GM21576 (cell line): Measurements from ENCODE around the gene SERPINB3.
"Not testable (repeated sequence)": the region's sequence is repeated elsewhere in the genome, so short reads cannot be mapped to it uniquely, and the experiment has no call there.

Experiments
- ATAC-seq: cut with Tn5 transposase; IDR thresholded peaks from one replicate; pipeline ENCODE4 v1.9.1; 2021; ENCODE audit warnings: mild to moderate bottlenecking, moderate library complexity; ENCODE audit not compliant: unreplicated experiment

The SERPINB3 gene

DNA sequence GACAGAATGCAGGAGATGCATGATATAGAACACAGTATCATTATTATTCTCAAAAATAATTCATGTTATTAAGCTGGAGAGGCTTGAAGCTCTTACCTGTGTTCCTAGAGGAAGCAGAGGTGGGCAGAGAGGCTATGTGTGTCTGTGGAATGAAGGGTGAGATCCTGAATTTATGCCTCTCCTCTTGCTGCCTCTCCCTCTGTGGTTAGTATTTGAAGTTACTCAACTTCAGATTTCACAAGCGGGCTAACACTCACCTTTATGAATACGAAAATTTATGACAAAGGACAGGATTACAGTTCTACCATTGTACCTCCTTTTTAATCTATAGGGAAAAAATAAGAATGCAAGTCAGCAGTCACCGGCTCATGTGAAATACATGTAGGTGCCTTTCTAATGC is at the start of gene SERPINB3:
SERPINB3 (minus strand) TSS at position 144 of the 400 bp plus-strand sequence. CDS start 677 bp downstream, outside the sequence.
- not testable (repeated sequence) for ATAC-seq

DNA sequence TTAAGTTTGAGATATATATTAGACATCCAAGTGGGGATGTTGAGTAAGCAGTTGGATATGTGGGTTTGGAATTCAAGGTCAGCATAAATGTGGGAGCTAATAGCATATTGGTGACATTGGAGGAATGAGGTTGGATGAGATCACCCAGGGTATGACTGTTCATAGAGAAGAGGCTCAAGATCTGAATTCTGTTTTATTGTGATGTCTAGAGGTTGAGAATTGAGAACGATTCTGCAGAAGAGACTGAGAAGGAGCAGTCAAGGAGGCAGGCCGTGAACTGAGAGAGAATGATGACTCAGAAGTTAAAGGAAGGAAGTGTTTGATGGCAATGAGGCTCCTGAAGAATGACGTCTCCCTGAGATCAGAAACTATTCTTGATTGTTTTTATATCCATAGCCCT is 47.0 kb upstream of the SERPINB3 start:
- no peak for ATAC-seq

DNA sequence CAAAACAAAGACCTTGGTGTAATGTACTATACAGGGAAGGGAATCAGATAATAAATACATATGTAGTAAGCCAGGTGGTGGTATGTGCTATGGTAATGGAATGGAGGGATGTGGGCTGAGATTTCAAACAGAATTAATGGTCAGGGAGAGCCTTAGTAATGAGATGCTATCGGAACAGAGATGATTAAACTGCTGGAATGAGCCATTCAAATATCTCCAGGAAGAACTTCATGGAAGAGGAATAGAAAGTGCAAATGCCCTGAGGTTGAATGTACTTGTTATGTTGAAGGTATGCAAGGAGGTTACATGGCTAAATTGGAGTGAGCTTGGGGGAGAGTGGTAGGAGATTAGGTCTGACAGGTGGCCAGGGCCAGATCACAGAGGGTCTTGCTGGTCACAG is 46.1 kb upstream of the SERPINB3 start:
- no peak for ATAC-seq

DNA sequence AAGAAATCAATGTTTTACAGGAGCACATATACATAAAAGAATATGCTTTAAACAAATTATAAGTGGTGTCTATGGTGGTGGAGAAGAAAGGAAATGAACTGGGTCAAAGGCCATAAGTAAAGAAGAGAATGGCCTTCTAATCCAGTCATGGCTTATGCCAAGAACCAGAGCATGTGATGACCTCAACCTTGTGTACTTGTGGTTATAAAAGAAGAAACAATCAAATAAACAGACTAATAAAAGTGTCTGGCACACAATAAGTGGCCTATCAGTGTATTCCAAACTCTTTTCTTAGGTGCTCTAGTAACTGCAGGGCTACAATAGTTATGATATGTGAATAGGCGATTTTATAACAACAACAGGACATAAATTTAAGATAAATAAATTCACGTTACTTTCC is 43.7 kb upstream of the SERPINB3 start:
- ATAC-seq, result no peak

DNA sequence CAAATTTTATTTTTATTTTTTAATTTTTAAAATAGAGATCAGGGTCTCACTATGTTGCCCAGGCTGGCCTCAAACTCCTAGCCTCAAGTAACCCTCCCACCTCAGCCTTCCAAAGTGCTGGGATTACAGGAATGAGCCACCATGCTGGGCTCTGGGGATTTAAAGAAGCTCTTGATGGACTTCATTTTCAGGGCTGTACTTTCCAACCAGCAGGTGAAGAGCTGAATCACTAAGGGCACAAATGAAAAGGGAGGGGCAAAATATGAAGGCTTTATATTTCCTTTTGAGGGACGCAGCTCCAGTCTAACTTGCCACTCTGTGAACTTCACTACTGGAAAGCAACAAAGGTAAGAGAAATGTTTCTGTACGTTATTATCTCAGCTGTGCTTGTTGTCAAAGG is 41.0 kb upstream of the SERPINB3 start, which contains the start of gene SERPINB11:
SERPINB11 (plus strand) TSS at position 301 of the 400 bp plus-strand sequence. CDS start 7,234 bp downstream, outside the sequence.
- ATAC-seq, result no peak

DNA sequence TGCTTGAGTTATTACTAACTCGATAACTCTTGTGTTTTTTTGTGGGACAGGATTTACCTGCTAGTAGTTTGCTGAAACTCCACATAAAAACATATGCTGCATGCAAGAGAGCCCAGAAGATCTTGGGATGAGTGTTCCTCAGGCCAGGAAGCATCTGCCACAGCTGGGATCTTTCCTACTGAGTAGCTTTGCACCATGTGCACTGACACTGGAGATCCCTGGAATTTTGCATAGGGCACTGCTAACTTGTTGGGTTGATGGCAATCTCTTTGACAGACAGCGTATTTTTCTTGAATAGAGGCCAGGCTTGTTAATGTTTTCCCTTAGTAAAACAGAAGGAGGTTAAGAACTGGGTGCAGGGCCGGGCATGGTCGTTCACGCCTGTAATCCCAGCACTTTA is 40.3 kb upstream of the SERPINB3 start:
- no peak for ATAC-seq

DNA sequence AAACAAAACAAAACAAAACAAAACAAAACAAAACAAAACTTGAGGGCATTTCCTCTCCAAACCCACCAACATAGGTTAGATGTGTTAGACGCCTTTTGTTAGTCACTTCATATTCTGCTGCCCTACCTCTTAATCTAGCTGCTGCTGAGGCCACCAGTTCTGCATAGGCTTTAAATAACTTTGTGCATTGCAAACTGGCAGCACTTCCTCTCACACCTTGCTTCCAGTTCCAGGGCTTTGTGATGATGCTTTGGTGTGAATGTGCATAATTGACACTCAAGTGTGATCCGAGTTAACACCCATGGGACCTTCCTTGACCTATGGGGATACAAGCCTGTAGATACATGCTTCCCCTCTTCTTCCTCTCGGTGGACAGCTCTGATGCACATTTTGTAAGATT is 38.8 kb upstream of the SERPINB3 start:
- no peak for ATAC-seq

DNA sequence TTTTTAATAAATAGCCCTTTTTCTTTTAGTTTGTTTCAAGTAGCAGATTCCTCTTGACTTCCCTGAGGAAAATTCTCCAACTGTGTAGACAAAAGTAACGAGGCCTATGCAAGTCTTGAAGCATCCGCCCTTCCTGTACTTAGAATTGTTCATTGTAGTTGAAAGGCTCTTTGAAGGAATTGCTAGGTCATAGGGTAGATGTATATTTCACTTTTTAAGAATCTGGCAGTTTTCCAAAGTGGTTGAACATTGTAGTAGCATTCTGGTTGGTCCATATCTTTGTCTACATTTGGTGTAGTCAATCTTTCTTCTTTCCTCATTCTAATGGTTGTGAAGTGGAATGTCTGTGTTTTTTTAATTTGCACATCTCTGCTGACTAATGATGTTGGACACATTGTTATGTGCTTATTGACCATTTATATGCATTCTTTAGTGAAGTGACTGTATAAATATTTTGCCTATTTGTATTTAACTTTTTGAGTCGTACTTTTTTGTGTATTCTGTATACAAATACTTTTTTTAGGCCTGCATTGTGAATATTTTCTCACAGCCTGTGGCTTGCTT is 35.5 kb upstream of the SERPINB3 start:
- ATAC-seq, result no peak

DNA sequence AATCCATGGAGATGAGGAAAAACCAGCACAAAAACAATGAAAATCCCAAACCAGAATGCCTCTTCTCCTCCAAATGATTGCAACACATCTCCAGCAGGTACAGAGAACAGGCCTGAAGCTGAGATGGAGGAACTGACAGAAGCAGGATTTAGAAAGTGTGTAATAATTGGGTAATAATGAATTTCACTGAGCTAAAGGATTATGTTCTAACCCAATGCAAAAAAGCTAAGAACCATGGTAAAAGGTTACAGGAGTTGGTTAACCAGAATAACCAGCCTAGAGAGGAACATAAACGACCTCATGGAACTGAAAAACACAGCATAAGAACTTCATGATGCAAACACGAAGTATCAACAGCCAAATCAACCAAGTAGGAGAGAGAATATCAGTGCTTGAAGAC is 27.4 kb upstream of the SERPINB3 start:
- no peak for ATAC-seq

DNA sequence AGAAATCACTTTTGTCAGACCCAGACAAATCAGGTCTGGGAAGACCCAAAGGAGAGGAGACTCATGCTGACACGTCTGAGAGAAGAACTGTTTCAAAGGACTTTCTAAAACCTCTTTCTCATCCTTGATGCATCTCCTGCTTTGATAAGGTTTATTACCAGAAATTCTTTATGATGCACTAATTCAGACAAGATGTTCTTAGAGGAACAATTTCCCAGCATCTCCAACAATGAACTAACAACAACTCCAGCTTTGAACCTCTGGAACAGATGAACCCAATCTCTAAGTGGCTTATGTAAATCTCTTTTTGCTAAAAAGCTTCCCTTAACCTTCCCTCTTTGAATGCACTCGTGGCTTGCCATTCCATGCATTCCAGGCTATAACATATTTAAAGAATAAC is 25.2 kb upstream of the SERPINB3 start:
- no peak for ATAC-seq

DNA sequence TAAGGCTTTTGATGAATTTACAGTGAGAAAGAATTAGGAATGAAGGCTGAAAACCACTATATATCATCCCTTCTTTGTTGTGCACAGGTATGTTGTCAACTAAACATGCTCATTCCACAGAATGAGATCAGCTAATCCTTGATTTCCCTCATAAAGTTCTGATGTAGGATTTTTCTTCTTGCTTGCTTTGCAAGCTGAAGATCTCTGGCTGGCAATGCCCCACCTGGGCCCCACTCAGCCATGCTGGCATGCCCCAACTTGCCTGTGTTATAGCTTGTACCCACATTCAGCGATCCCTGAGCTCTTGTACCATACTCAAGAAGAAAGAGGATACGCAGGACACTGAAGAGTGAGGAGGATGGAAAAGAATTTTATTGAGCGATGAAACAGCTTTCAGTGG is 23.0 kb upstream of the SERPINB3 start:
- ATAC-seq, result no peak

DNA sequence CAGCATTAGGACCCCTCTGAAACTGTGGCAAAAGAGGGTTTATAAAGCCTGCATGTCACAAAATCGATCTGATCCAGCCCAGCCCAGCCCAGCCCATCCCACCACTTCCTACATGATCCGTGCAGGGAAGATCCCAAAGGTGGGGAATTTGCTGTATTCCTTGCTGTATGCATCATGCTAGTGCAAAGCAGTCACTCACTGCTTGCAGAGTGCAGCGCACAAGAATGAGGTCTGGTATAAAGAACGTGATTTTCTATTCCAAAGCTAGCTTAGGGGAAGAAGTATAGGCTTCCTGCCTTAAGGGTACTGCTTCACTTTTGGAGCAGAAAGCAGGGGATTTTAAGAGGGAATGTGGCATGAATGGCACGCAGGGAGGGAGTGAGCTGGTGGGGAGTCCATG is 22.2 kb upstream of the SERPINB3 start:
- ATAC-seq, result no peak

DNA sequence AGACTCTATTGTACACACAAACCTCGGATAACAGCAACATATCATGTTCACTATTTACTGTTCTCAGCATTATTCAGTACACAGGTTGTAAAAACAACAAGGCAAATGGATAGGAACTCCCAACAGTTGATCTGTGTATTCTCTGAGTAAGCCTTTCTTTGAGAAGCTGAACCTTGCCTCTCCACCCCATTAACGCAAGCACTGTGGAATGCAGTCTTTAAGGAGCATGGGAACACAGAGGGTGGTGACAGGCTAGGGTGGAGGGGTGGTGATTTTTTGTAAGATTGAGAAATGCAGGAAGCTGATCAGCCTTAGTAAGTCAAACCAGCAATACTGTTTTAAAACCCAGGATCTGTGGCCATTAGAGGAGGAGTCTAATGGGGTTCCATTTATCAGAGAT is 21.5 kb upstream of the SERPINB3 start:
- ATAC-seq, result no peak

DNA sequence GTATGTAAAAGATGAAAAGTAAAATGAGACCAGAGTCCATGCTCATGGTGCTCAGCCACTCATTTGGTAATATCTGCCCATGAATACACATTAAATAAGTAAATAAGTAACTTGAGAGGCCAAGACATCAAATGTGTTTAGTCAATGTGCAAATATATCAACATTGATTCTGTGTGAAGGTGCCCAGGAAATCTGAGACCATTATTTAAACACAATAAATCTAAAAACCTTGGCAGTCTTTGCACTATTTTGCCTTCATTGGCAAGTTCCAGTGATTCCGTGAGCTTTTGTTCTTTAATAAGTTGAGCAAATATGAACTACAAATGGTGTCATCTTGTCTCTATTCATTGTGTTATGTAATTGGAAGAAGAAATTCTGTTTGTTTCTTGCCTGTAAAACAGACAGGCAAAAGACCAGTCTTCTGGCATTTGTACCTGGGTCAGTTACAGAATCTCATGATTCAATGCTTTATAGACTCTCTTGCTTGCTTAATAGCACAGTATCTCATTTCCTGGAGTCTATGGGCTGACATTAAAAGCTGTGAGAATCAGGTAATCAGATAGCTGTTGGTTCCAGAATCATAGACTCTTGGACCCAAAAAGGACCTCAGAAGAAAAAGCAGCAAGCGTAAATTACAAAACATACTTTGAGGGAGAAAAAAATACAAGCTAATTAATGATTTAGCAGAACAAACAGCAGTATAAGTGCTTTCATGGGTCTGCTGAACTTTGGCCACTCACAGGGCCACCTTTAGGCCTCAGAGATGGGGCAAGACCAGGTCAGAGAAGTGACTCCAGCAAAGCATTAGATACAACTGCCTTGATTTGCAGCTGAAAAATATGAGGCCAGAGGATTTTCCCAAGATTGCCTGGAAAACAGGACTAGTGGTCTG is 20.0 kb upstream of the SERPINB3 start:
- no peak for ATAC-seq

DNA sequence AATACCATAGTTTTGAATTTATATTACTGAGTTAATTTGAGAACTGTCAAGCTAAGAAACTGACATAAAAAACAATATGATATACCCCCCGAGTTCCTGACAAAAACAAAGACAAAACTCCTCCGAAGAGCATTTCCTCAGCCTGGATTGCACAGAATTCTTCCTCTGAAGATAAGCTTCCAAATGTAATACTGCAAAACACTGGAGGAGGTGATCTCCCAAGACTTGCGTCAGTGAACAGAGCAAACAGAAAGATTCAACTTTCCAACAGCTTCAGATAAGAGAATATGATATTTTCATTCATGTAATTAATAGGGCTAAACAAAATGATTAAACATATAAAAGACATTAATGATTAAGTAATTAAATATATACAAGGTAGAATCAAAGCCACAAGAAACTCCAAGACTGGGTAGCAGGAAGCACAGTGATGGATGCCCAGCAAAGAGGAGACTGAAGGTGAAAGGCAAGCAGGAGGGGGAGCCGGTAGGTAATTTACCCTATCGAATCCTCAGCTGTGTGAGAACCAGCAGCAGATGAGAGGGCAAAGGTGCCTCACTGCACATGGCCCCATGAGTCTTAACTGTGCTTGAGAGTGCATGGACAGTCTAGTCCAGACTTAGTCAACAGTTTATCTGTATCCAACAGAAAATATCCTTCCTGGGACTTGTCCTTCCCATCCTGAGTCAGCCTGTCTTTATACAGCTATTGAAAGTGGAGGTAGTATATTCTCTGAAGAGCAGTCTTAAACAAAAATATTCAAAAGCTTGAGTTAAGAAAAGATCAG is 18.3 kb upstream of the SERPINB3 start:
- no peak for ATAC-seq

DNA sequence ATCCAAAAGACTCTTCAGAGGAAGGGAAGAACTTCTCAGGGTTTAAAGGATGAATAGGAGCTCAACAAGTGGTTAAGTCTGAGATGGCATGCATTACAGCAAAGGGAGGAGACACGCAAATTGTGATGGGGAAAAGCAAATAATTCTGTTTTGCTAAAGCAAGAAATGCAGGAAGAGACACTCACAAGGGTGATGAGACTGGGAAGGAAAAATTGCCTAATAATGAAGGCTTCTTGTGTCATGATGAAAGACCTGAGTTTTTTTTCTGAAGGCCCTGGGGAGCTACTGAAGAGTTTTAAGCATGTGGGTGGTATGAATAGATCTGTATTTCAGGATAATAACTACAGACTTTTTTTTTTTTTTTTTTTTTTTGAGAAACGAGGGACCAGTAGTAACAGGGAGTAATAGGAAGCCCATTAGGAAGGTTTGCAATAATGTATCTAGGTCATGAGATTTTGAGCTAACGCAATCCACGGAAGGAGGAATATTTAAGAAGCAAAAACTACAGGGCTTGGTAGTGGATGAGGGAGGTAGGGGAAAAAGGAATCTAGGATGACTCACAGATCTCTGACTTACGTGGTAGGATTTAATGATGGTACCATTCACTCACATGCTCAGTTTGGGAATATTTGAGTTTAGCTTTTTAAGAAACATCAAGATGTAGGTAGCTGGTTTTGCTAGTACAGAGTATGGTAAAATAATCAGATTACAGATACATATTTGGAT is 16.0 kb upstream of the SERPINB3 start:
- ATAC-seq, result no peak

DNA sequence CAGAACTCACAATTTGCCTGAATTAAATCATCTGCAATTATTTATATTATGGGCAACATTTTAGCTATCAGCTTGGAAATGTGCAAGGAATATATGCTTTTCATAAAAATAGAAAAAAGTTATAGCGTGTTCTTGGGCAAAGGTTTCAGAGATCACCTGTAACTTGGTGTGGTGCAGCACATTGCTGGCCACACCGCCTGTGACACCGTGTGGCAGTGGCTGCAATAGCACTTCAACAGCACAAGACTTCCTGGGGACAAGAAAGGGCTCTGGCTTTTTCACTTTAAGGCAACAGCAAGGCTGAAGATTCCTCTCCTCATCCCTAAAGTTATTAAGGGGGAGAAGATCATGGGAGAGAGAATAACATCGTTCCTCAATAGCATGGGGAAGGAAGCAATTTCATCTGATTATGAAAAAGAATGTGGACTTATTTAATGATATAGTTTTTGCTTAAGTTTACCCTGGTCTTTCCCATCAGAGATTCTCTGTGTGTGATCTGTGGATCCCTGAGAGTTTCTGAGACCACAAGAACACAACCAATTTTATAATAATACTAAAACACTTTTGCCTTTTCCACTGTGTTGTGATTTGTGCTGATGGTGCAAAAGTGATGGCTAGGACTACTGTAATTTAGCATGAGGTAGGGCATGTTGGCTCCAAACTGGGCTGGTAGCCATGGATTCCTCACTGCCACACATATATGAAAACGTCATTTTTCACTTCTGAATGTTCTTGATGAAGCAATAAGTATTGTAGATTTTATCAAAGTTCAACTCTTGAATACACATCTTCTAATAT is 15.0 kb upstream of the SERPINB3 start:
- ATAC-seq, result peak; percentile 95

DNA sequence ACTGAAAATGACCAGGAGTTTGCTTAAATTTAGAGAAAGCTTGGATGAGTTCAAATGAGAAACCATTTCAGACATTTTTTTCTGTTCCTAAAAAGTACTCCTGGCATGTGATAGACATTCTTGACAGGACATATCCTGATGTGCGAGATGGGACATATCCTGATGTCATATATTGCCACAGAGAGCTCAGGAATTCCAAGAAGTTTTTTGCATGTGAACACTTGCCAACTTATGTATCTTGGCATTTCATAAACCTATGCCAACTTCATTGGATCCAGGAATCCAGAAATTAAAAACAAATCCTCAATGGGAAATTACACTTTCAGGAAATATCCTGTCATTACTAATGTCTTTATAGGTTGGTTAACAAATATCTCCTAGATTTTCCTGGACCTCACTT is 2.9 kb upstream of the SERPINB3 start:
- no peak for ATAC-seq

DNA sequence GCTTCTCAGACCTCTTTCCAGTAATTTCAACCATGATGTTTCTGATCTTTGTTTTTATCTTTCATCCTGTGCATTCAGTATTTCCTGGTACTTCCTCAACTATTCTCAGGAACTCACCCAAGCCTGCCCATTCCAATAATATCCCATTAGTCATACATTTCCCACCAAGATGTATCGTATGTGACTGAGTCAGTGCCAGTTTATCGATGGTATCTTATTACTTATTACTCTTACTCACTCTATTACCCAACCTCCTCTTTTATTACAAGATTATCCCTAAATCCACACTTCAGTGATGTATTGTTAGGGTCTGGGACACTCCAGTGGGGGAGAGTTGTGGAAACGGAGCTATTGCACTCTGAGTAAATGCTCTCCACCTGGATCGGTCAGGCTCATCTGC is 2.8 kb downstream of the SERPINB3 start:
- ATAC-seq, result not testable (repeated sequence)

DNA sequence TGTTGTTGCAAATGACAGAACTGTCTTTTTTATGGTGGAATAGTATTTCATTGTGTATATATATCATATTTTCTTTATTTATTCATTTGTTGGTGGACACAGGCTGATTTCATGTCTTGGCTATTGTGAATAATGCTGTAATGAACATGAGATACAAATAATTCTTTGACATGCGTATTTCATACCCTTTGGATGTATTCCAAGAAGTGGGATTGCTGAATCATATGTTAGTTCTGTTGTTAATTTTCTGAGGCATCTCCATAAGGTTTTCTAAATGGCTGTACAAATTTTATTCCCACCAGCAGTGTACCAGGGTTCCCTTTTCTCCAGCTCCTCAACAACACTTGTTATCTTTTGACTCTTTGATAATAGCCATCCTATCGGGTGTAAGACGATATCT is 11.4 kb downstream of the SERPINB3 start:
- not testable (repeated sequence) for ATAC-seq
